Astrocyte of the cerebellum (primary cell): ENCODE measurements around the gene DOCK8.
A peak's percentile ranks its signal among the peaks of the same experiment; 100 is the strongest.
"Not testable (repeated sequence)": the region's sequence is repeated elsewhere in the genome, so short reads cannot be mapped to it uniquely, and the experiment has no call there.

Experiments
- DNase-seq: peaks from one replicate; pipeline ENCODE4 v3.0.0-alpha.2; 2011; ENCODE audit warnings: low read depth
- H3K4me3 ChIP-seq: 2 replicates; pipeline ENCODE4 v1.5.1; 2011; ENCODE audit warnings: mild to moderate bottlenecking, low read depth, low read length, moderate library complexity
- CTCF ChIP-seq: IDR thresholded peaks from 2 replicates; pipeline ENCODE4 v1.5.1; 2012; ENCODE audit warnings: low read length, low read depth, moderate library complexity, mild to moderate bottlenecking; ENCODE audit errors: missing control alignments
- in situ Hi-C: cut with HindIII; loops from 2 replicates; pipeline ENCODE4 v1.10.0; 2017; ENCODE audit warnings: low sequenced_read_pairs

DOCK8 gene

GRCh38 chr9:211557-211956 lies 3.1 kb upstream of the DOCK8 start:
- no peak for DNase-seq
- in situ Hi-C loops: no loop called here
- TF ChIP-seq CTCF: no peak
- no peak overlapping the region for H3K4me3 ChIP-seq

- DNase-seq: no peak
- in situ Hi-C loops: no loop called here
- H3K4me3 ChIP-seq: no peak overlapping the region
- no peak for TF ChIP-seq CTCF
These were observed 2.4 kb upstream of the DOCK8 start for GRCh38 chr9:212297-212696.

- DNase-seq, in situ Hi-C loops, H3K4me3 ChIP-seq: not testable (repeated sequence)
These were observed 764 bp upstream of the DOCK8 start for GRCh38 chr9:213901-214300.

- in situ Hi-C loops: no loop called here
- peak overlapping the region; percentile 43 for H3K4me3 ChIP-seq
- DNase-seq: no peak
- no peak for TF ChIP-seq CTCF
These were observed 366 bp upstream of the DOCK8 start for GRCh38 chr9:214351-214647.

GRCh38 chr9:215631-216155 lies 1.0 kb downstream of the DOCK8 start:
- no peak for DNase-seq
- in situ Hi-C loops: no loop called here
- TF ChIP-seq CTCF: no peak
- H3K4me3 ChIP-seq: no peak overlapping the region

- no peak for DNase-seq
- TF ChIP-seq CTCF: no peak
- no peak overlapping the region for H3K4me3 ChIP-seq
- in situ Hi-C loops: no loop called here
These were observed 2.2 kb downstream of the DOCK8 start for GRCh38 chr9:216866-217265.

GRCh38 chr9:217950-218349 lies 3.3 kb downstream of the DOCK8 start:
- DNase-seq: no peak
- H3K4me3 ChIP-seq: no peak overlapping the region
- in situ Hi-C loops: no loop called here
- no peak for TF ChIP-seq CTCF

- H3K4me3 ChIP-seq, DNase-seq, in situ Hi-C loops: not testable (repeated sequence)
These were observed 4.4 kb downstream of the DOCK8 start for GRCh38 chr9:219036-219435.
